Renal cortical epithelial cell (primary cell): ENCODE data around the gene ADAP1. TPM values are rescaled to one million over a fixed set of nuclear protein-coding genes. Genes with fewer than 3 reads are reported as not detected.
"Not testable (repeated sequence)": the region's sequence is repeated elsewhere in the genome, so short reads cannot be mapped to it uniquely, and the experiment has no call there.

Experiments used
- DNase-seq: peaks from one replicate; pipeline ENCODE4 v3.0.0-alpha.2; 2011; ENCODE audit warnings: low read depth
- total RNA-seq: library from RNA; depleted of rRNA; stranded (reverse); fragments of >200 nt; gene quantifications from 2 replicates; pipeline ENCODE4 v1.2.3, GENCODE V29; 2014

ADAP1 gene
- total RNA-seq, 1 donor from 2014 or later: 4.8 TPM

DNA sequence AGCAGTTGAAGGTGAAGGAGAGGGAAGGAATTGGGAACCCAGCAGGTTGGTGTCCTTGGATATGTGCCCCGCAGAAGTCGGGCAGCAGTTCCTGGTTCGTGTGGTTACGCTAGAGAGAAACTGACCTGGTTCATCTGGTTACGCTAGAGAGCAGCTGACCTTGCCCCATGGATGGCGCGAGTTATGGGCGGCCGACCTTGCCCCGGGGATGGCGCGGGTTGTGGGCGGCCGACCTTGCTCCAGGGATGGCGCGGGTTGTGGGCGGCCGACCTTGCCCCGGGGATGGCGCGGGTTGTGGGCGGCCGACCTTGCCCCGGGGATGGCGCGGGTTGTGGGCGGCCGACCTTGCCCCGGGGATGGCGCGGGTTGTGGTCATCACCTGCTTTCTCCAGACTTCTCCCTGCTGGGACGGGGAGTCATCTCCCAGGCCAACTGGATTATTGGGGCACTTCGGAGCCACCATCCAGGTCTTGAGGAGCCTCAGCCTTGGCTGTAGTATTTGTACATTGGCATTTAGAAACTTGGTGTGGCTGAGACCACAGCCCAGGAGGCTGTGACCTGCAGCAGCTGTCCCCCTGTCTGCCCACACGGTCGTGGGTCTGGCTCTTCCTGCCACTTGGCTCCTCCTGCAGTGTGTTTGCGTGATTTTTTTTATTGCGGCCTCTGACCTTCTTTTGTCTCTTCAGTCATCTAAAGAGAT is 72.0 kb downstream of the ADAP1 start:
- no peak for DNase-seq

DNA sequence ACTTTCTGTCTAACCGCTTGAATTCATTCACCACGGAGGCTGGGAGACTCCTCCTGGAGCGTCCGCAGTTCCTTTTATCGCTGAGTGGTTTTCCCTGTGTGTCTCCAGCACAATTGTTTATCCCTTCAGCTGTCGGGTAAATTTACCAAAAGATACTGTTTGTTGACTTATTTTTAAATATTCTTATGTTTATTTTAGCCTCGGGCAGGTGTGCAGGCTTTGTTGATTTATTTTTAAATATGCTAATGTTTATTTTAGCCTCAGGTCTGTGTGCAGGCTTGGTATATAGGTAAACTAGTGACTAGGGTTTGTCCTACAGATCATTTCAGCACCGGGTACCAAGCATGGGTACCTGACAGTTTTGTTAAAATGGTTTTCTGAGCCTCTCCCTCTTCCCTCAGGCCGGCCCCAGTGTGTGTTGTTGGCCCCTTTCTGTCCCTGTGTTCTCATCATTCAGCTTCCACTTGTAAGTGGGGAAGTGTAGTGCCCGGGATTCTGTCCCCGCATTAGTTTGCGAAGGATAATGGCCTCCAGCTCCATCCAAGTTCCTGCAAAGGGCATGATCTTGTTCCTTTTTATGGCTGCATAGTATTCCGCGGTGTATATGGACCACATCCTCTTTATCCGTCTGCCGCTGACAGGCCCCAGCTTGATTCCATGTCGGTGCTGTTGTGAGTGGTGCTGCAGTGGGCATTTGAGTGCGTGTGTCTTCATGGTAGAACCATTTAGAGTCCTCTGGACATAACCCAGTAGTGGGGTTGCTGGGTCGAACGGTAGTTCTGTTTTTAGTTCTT is 72.8 kb downstream of the ADAP1 start:
- no peak for DNase-seq

DNA sequence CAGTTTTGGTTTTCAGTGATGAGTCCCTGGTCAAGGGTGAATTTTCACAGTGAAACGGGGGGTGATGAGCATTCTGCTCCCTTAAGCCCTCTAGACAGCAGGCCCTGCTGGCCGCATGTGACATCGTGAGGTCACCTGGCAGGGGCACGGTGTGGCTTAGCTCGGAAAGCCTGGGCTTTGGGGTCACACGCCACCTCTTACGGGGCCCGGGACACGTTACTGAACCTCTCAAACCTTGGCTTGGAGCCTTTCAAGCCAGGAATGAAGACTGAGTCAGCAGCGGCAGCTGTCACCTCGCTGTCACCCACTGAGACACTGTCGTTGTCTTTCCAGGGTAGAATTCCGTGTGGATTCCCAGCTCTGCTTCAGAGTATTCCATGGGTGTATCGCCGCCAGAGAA is 74.0 kb downstream of the ADAP1 start:
- DNase-seq: no peak

DNA sequence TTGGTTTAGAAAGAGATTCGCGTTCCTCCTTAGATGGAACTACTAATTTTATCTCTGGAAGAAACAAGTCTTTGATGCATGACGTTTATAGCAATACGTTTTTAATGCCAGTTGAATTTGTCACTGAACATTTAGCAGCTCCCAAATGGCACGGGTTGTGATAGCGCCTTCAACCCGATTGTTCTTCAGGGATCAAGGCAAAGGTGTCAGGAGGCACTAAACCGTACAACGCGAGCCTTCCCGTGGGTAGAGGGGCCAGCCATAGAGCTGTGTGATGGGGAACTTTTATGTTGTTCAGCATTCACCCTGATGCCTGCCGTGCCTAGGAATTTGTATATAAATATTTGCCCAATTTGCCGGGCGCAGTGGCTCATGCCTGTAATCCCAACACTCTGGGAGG is 74.8 kb downstream of the ADAP1 start:
- DNase-seq: no peak

DNA sequence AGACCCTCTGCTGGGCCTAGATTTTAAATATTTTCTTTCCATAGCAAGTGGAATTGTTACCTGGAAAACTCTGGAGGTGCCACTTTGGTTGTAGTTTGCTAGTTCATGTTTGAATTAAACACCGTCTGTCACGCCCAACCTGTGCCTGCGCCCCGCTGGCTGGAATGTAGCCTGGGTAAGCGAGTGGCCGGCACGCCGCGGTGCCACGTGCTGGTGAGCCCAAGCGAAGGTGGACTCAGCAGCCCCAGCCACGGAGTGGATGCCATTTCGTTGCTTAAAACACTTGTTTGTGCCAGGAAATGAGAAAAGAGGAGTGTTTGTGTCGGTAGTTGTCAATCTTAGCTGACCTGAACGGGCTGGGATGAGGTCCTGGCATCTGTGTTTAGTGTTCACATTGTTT is 75.4 kb downstream of the ADAP1 start:
- DNase-seq: no peak

DNA sequence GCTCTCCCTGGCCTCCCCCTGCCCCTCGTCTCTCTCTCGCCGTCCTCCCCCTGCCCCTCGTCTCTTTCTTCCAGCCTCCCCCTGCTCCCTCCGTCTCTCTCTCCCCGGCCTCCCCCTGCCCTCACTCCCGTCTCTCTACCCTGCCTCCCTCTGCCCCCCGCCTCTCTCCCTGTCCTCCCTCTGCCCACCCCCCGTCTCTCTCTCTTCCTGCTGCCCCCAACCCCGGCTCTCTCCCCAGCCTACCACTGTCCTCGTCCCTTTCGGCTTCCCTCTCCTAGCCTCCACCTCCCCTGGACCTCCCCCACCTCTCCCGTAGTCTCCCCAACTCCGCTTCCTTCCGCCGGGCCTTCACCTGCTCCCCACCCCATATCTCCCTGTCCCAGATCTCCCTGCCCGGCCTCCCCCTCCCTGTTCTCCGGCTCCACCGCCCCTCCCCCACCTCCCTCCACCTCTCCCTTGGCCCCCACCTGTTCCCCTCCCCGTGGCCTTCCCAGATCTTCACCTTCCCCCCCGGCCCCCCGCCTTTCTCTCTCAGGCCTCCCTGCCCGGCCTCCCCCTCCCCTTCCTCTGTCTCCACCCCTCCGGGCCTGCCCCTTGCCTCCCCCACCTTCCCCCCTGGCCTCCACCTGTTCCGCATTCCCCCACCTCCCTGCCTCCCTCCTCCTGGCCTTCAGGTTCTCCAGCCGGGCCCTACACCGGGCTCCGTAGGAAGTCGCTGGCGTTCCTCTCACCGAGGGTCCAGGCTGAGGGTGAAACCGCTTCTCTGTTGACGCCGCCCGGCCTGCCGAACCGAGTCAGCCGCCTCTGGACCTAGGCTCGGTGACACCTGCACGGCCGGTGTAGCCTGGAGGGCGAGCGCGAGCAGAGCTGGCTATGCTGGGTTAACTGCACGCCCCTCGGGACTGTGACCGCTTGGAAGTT is 76.9 kb downstream of the ADAP1 start:
- DNase-seq: no peak

DNA sequence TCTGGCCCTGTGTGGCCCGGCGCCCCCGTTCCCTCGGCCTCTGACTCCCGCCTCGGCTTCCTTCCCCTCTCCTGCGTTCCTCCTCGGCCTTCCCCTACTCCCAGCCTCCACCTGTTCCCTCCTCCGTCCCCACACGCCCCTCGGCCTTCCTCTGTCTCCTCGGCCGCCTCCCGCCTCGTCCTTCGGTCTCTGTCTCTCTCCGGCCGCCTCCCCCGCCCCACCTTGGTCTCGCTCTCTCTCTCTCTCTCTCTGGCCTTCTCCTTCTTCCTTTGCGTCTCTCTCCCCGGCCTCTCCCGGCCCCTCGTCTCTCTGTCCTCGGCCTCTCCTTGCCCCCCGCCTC is 77.5 kb downstream of the ADAP1 start:
- no peak for DNase-seq

DNA sequence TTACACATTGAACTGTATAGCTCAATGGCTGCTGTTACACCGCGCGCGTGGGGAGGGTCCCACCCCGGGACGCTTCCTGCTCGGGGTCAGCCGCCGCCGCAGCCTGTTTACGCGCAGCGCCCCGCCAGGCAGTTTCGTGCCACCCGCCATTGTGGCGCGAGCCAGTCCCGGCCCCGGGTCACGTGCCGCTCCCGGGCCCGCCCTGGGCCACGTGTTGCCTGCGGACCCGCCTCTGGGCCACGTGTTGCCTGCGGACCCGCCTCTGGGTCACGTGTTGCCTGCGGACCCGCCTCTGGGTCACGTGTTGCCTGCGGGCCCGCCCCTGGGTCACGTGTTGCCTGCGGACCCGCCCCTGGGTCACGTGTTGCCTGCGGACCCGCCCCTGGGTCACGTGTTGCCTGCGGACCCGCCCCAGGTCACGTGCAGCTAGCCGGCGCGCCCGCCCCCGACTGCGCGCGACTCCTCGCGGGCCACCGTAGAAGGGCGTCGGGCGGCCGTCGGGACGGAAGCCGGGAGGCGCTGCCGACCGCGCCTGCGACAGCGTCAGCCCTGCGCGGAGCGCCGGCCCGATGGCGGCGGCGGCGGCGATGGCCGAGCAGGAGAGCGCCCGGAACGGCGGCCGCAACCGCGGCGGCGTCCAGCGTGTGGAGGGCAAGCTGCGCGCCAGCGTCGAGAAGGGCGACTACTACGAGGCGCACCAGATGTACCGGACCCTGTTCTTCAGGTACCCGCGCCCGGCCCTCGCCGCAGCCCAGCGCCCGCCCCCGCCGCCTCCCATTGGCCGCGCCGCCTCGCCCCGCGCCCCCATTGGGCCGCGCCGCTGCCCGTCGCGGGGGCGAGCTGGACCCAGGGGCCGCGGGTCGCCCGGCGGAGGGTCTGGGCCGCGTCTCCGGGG is 78.2 kb downstream of the ADAP1 start, which contains the start of gene GET4:
GET4 (plus strand) TSS at position 478 of the 895 bp plus-strand sequence; CDS start at position 570, 92 bp downstream.
- peak; percentile 76 for DNase-seq

DNA sequence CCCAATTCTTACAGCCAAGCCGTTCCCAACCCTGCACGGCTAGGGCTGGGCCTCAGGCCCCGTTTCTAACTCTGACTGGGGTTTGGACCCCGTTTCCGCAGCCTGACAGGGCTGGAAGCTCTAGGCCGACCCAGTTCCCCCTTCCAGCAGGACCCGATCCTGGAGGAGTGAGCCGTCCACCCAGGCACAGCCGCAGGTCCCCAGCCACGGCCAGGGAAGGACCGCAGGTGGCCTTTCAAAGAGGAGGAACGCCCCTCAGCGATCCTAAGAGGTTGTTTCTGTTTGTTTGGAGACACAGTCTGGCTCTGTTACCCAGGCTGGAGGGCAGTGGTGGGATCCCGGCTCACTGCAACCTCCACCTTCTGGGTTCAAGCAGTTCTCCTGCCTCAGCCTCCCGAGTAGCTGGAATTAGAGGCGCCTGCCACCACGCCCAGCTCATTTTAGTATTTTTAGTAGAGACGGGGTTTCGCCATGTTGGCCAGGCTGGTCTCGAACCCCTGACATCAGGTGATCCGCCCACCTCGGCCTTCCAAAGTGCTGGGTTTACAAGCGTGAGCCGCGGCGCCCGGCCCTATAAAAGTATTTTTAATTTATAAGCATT is 78.9 kb downstream of the ADAP1 start:
- no peak for DNase-seq

DNA sequence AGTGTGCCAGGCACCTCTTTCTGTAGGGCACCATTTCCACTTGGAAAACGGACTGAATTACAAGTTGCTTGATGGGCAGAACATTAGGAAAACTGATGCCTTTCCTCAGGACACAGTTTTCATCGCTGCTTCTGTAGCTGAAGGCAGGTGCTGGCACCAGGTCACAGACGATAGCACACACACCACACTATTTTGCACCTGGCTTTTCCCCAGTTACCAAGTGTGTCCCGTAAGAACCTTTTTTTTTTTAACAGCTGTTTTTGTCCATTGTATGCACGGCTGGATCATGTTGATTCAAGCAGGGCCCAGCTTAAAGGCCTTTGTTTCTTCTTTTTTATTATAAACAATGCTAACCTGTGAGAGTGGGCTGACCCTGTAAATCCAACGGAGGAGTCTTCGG is 79.4 kb downstream of the ADAP1 start:
- DNase-seq: no peak

DNA sequence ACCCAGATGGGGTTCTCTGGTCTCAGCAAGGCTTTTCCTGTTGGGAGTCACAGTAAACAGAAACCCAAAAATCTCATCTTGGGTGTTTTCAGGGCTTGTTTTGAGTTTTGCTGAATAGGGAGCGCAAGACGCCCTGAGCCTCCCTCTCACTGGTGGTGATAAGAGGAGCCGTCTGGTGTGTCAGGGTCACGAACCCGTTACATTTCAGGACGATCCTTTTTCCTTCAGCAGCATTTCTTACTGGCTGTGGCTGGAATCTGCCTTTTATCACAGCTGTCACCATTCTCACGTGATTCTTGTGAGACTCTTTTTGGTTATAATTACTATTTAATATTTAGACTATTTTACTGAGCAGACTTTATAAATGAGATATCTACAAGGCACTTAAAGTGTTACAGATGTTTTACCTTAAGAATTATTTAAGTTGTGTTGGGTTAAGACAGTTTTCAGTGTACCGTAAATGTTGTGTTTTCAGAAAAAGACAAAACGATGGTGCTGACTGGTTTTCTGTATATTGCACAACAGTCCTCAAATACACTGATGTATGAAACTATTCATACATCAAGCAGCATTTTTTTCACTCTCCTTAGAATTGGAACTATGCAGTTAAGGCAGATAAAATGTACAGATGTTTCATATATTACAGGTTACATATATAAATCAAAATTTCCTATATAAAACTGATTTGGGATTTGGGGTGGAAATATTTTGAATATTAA is 80.3 kb downstream of the ADAP1 start:
- DNase-seq: no peak

DNA sequence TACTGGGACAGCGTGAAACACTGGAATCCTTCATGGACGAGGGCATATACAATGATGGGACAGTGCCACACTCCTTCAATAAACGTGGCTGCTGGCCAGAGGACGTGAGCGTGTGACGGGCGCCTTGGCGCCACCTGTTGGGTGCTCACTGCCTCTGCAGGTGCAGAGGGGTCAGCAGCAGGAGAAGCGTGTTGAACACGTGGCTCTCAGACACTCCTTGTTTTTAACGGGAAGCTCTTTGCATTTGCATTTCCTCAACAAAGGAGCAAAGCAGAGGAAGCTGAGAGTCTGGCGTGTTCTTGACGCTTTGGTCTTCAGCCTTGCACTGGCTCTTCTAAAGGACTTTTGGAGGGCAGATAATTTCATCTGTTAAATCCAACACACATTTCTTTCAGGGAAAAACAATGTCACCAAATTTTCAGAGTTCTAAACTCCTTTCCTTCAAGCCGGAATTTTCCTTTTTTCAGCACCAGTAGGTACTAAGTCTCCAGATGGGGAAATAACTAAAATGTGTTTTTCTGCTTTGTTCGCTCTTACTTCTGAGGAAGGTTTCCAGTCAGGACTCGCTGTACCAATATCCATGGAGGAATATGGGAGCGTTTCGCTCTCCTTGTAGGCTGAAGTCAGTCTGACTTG is 81.0 kb downstream of the ADAP1 start:
- peak; percentile 83 for DNase-seq

DNA sequence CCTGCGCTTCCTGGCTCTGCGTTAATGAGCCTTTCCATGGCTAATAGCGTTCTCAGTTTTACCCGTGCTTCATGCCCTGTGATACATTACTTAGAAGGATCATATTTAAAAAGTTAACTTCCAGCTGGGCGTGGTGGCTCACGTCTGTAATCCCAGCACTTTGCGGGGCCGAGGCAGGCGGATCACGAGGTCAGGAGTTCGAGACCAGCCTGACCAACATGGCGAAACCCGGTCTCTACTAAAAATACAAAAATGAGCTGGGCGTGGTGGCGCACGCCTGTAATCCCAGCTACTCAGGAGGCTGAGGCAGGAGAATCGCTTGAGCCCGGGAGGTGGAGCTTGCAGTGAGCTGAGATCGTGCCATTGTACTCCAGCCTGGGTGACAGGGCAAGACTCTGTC is 81.8 kb downstream of the ADAP1 start:
- not testable (repeated sequence) for DNase-seq

DNA sequence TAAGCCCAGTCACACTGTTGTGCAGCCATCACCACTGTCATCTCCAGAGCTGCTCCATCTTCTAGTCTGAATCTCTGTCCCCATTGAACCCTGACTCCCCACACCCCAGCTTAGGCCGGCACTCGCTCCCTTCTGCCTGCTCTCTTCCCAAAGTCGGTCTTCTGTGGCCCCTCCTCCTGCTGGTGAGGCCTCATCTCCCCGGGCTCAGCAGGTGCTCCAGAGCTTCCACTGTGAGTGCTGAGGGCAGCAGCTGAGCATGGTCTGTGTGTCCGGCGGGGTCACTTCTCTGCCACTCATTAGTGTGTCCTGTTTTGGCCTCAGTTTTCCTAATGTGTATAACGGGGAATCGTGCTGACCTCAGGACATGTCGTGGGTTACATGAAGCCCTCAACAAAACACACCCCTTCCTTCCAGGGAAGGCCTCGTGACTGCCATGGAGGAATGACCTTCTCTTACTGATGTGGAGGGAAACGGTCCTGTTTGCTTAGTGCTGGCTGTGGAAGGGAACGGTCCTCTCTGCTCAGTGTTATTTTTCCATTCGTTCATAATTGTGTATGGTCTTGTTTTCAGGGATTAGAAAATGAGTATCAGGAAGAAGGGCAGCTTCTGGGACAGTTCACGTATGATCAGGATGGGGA is 82.5 kb downstream of the ADAP1 start:
- DNase-seq: no peak

DNA sequence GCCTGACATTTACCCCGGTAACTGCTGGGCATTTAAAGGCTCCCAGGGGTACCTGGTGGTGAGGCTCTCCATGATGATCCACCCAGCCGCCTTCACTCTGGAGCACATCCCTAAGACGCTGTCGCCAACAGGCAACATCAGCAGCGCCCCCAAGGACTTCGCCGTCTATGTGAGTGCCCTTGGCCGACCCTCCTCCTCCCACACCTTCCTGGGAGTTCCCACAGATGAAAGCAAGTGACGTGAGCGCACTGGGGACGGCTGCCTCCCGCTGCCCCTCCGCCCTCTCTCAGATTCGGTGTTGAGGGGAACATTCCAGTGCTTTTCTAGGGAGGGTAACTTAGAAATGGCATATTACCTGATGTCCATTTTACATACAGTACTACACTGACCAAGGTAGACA is 85.1 kb downstream of the ADAP1 start:
- DNase-seq: no peak

DNA sequence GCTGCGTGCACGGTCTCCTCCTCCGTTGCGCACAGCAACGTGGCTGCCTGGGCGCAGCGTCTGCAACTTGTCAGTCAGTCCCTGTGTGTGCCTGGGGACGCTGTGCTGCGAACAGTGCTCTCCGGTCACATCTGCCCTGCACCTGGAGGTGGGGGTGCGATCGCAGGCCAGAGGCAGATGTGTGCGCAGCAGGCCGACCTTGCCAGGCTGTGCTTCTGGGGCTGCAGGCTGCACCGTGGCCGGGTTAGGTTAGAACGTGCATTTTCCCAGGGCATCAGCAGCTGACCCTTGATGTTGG is 86.3 kb downstream of the ADAP1 start:
- DNase-seq: no peak

DNA sequence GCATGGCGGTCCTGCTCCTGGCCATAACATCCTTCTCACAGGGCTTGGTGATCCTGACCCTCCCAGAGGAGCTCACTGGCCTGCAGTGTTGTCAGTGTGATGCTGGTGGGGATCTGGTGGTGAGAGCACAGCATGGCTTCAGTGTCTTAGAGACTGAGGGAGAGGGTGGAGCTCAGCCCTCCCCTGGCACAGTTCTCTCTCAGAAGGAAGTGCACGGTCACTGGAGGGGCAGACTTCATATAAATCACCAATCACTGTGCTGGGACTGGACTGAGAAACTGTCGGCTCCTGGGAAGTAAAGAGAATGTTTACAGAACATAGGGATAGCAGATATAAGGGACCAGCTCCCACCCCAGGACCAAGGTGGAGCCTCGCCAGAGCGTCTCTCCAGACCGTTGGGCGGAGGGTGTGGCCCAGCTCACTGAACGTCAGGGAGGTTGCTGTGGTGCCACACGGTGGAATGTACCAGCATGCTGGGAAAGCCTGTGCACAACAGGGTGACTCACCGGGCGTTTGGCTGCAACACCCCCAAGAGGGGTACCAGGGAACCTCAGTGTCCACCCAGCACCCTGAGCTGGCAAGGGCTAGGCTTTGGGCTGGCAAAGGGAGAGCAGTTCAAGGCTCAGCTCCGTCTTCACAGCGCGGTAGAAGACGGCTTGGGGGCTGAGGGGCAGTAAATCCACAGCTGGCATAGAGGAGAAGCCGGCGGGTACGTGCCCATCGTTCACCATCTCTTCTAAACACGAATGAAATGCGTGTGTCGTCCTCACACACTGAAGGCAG is 86.9 kb downstream of the ADAP1 start:
- peak; percentile 83 for DNase-seq

DNA sequence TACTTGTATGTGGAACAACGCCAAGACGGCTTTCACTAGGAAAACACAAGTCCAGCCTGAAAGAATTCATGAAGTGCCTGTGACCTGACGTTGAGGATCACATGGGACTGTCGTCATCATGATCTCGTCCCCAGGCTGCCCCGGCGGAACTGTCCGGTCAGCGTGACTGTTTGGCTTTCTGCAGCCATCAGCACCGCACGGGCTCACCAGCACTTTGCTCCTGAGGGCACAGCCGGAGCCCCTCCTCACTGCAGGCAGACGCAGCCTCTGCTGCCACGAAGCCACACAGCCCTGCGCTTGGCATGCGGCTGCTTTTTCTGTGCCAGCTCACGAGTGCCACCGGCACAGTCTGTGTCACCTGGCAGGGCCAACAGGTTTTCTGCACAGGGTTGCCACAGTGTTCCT is 87.5 kb downstream of the ADAP1 start:
- peak; percentile 62 for DNase-seq

DNA sequence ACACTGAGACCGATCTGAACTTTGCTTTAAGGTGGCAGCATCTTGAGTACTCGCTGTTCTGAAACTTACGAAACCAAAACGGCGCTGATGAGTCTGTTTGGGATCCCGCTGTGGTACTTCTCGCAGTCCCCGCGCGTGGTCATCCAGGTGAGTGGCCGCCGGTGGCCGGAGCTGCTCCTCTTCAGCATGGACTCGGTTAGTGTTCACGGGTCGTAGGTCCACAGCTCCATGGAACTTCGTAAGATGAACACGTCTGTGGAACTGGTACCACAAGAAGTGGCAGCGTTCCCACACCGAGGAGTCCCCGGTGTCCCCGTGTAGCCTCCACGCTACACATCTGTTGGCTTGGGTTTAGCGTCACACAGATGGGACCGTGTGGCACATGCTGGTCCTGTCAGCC is 88.6 kb downstream of the ADAP1 start:
- DNase-seq: no peak
